ENCODE data around the gene DBN1.

The DBN1 gene

GRCh38 chr5:177502886-177503285 is 29.5 kb upstream of the DBN1 start:
- H3K27ac ChIP-seq = peak overlapping the region in 7 of 11 experiments; percentile 26 to 68 (median 45); a peak in 13 of 22 replicates

GRCh38 chr5:177501874-177502678 is 28.6 kb upstream of the DBN1 start:
- peak overlapping the region in 9 of 11 experiments; percentile 22 to 65 (median 43); a peak in 15 of 22 replicates for H3K9ac ChIP-seq
- H3K9me3 ChIP-seq (replicated peaks in 1 of 11) = no peaks in the 10 kb centered on the region
- peaks cover 0 to 27% (median 0%) of the 10 kb centered on the region in 11 experiments; a peak in 5 of 22 replicates for H3K27me3 ChIP-seq
- no peak overlapping the region for H3K4me3 ChIP-seq
- peaks cover 42 to 47% (median 44%) of the 10 kb centered on the region in 11 experiments for H3K36me3 ChIP-seq
- peaks cover 56 to 76% (median 68%) of the 10 kb centered on the region in 11 experiments for H4K20me1 ChIP-seq
- no peak for TF ChIP-seq Cebpa-rat (IDR thresholded peaks at IDR 0.05)
- peak overlapping the region; percentile 94 to 100 (median 99) for H3K4me2 ChIP-seq
- H3K4me1 ChIP-seq = peaks cover 77 to 95% (median 94%) of the 10 kb centered on the region in 10 experiments
- H3K27ac ChIP-seq = peak overlapping the region in 7 of 11 experiments; percentile 26 to 68 (median 45); a peak in 14 of 22 replicates

More at GRCh38 chr5:177502886-177503285, 29.5 kb upstream of the DBN1 start:
- peaks cover 81 to 99% (median 98%) of the 10 kb centered on the region in 10 experiments for H3K4me1 ChIP-seq
- H3K9me3 ChIP-seq (replicated peaks in 1 of 11) = no peaks in the 10 kb centered on the region
- peaks cover 0 to 27% (median 0%) of the 10 kb centered on the region in 11 experiments; a peak in 5 of 22 replicates for H3K27me3 ChIP-seq
- peaks cover 49 to 55% (median 51%) of the 10 kb centered on the region in 11 experiments for H3K36me3 ChIP-seq
- no peak overlapping the region; a peak in 1 of 20 replicates for H3K4me3 ChIP-seq
- H4K20me1 ChIP-seq = peaks cover 58 to 84% (median 67%) of the 10 kb centered on the region in 11 experiments
- H3K9ac ChIP-seq = peak overlapping the region in 10 of 11 experiments; percentile 22 to 65 (median 42); a peak in 16 of 22 replicates
- TF ChIP-seq Cebpa-rat (IDR thresholded peaks at IDR 0.05) = no peak
- H3K4me2 ChIP-seq = peak overlapping the region; percentile 94 to 100 (median 99)

GRCh38 chr5:177500685-177501522 is 27.5 kb upstream of the DBN1 start:
- Histone ChIP-seq H4K20me1 (peaks cover 56 to 71% (median 64%) of the 10 kb centered on the region in 11 experiments), H3K4me1 (peaks cover 72 to 91% (median 89%) of the 10 kb centered on the region in 10 experiments), H3K9me3 (replicated peaks in 1 of 11) (no peaks in the 10 kb centered on the region), H3K36me3 (peaks cover 31 to 36% (median 32%) of the 10 kb centered on the region in 11 experiments), H3K27me3 (peaks cover 0 to 27% (median 0%) of the 10 kb centered on the region in 11 experiments; a peak in 5 of 22 replicates), H3K9ac (peak overlapping the region in 5 of 11 experiments; percentile 43 to 65 (median 55); a peak in 9 of 22 replicates), H3K4me2 (peak overlapping the region; percentile 94 to 100 (median 99)), H3K27ac (peak overlapping the region in 4 of 11 experiments; percentile 45 to 68 (median 60); a peak in 5 of 22 replicates), H3K4me3 (no peak overlapping the region)
- no peak for TF ChIP-seq Cebpa-rat (IDR thresholded peaks at IDR 0.05)

GRCh38 chr5:177499842-177500241 is 26.4 kb upstream of the DBN1 start:
- Histone ChIP-seq H3K27me3 (peaks cover 0 to 27% (median 0%) of the 10 kb centered on the region in 11 experiments; a peak in 5 of 22 replicates), H3K36me3 (peaks cover 22 to 33% (median 24%) of the 10 kb centered on the region in 11 experiments), H3K4me1 (peaks cover 72 to 91% (median 90%) of the 10 kb centered on the region in 10 experiments), H3K9me3 (replicated peaks in 1 of 11) (no peaks in the 10 kb centered on the region), H3K27ac (peak overlapping the region in 2 of 11 experiments; percentile 18 to 59; a peak in 2 of 22 replicates), H3K9ac (peak overlapping the region in 3 of 11 experiments; percentile 55 to 65 (median 62); a peak in 4 of 22 replicates), H4K20me1 (peaks cover 49 to 68% (median 57%) of the 10 kb centered on the region in 11 experiments), H3K4me2 (peak overlapping the region in 9 of 11 experiments; percentile 96 to 100 (median 100); a peak in 15 of 22 replicates), H3K4me3 (no peak overlapping the region)
- TF ChIP-seq Cebpa-rat (IDR thresholded peaks at IDR 0.05) = no peak

- H3K4me2 ChIP-seq = peak overlapping the region; percentile 91 to 100 (median 100)
- no peaks in the 10 kb centered on the region for H3K9me3 ChIP-seq (replicated peaks in 1 of 11)
- H3K4me1 ChIP-seq = peaks cover 72 to 91% (median 90%) of the 10 kb centered on the region in 10 experiments
- H3K27ac ChIP-seq = peak overlapping the region in 10 of 11 experiments; percentile 7 to 93 (median 88); a peak in 19 of 22 replicates
- peak overlapping the region; percentile 73 to 89 (median 83) for H3K4me3 ChIP-seq
- peaks cover 32 to 68% (median 47%) of the 10 kb centered on the region in 11 experiments for H4K20me1 ChIP-seq
- TF ChIP-seq Cebpa-rat (IDR thresholded peaks at IDR 0.05) = peak in 10 of 11 experiments; percentile 66 to 95 (median 88); a peak in 18 of 22 replicates
- H3K27me3 ChIP-seq = peaks cover 0 to 27% (median 0%) of the 10 kb centered on the region in 11 experiments; a peak in 4 of 22 replicates
- H3K9ac ChIP-seq = peak overlapping the region; percentile 7 to 91 (median 88); a peak in 20 of 22 replicates
- peaks cover 6 to 25% (median 10%) of the 10 kb centered on the region in 11 experiments for H3K36me3 ChIP-seq
These were observed 24.8 kb upstream of the DBN1 start for GRCh38 chr5:177498013-177498787.

GRCh38 chr5:177497292-177498012 is 24.0 kb upstream of the DBN1 start, which contains the start of gene PDLIM7:
TSS of gene PDLIM7 (minus strand) at chr5:177497604. CDS start at chr5:177496512, 1,092 bp downstream.
- peaks cover 0 to 27% (median 0%) of the 10 kb centered on the region in 11 experiments; a peak in 4 of 22 replicates for H3K27me3 ChIP-seq
- no peaks in the 10 kb centered on the region for H3K9me3 ChIP-seq (replicated peaks in 1 of 11)
- peaks cover 5 to 25% (median 10%) of the 10 kb centered on the region in 11 experiments; a peak in 20 of 22 replicates for H3K36me3 ChIP-seq
- H3K9ac ChIP-seq = peak within 1 kb of the TSS; percentile 79 to 91 (median 88)
- H4K20me1 ChIP-seq = peaks cover 25 to 68% (median 47%) of the 10 kb centered on the region in 11 experiments
- TF ChIP-seq Cebpa-rat (IDR thresholded peaks at IDR 0.05) = no peak
- H3K27ac ChIP-seq = peak within 1 kb of the TSS; percentile 46 to 93 (median 87); a peak in 21 of 22 replicates
- H3K4me3 ChIP-seq = peak within 1 kb of the TSS; percentile 73 to 89 (median 83)
- H3K4me2 ChIP-seq = peak within 1 kb of the TSS; percentile 97 to 100 (median 100)
- peaks cover 72 to 91% (median 90%) of the 10 kb centered on the region in 10 experiments for H3K4me1 ChIP-seq
